Heart right ventricle (tissue), 16 donors: ENCODE measurements around the gene PRELID3B. TPM values are rescaled to one million over a fixed set of nuclear protein-coding genes. Genes with fewer than 3 reads are reported as not detected.

Experiments used
- ATAC-seq, 8 donors: fragments of 200-7000 bp; cut with Tn5 transposase; one replicate each; pipeline ENCODE4 v1.9.1; 2020; ENCODE audit warnings: mild to moderate bottlenecking in 8 of 8, moderate library complexity in 8 of 8, moderate number of reproducible peaks in 1 of 8
- DNase-seq, 2 donors: peaks; one replicate each; pipeline ENCODE4 v3.0.0-alpha.2; 2020
- H3K27ac ChIP-seq, 10 donors: fragments of 200-600 bp; sonication (generic) in 2 of 10; one replicate each; pipeline versions ENCODE4 v1.5.0 to v1.8.0; 2020 to 2022; ENCODE audit warnings: mild to moderate bottlenecking in 3 of 10
- H3K27me3 ChIP-seq, 7 donors: fragments of 200-600 bp; one replicate each; pipeline ENCODE4 v1.8.0; 2021 to 2022; ENCODE audit warnings: mild to moderate bottlenecking in 2 of 7
- H3K36me3 ChIP-seq, 9 donors: fragments of 200-600 bp; sonication (generic) in 1 of 9; one replicate each; pipeline versions ENCODE4 v1.5.0 to v1.8.0; 2020 to 2022; ENCODE audit warnings: mild to moderate bottlenecking in 2 of 9
- H3K4me1 ChIP-seq, 9 donors: fragments of 200-600 bp; sonication (generic) in 1 of 9; one replicate each; pipeline versions ENCODE4 v1.5.0 to v1.8.0; 2020 to 2022; ENCODE audit warnings: mild to moderate bottlenecking in 4 of 9
- H3K4me3 ChIP-seq, 10 donors: fragments of 200-600 bp; sonication (generic) in 2 of 10; one replicate each; pipeline versions ENCODE4 v1.5.0 to v1.8.0; 2020 to 2022; ENCODE audit warnings: mild to moderate bottlenecking in 7 of 10, moderate library complexity in 2 of 10
- H3K9me3 ChIP-seq, 11 donors: fragments of 200-600 bp in 10 of 11; sonication (generic) in 2 of 11; one replicate each; pipeline versions ENCODE4 v1.5.0 to v1.8.0; 2013 to 2022; ENCODE audit warnings: mild to moderate bottlenecking in 2 of 11, control low read depth in 1 of 11, moderate library complexity in 1 of 11
- whole genome bisulfite sequencing, 2 donors: extraction: QIAGEN DNeasy Blood & Tissue Kit; methylation state at CpG; one replicate each; pipeline ENCODE4 v1.1.7; 2013; ENCODE audit warnings: inconsistent platforms in 1 of 2; 5-methylcytosine and 5-hydroxymethylcytosine counted together
- intact Hi-C, 10 donors: fragments of 100-400 bp; cut with DNase I; formaldehyde crosslinking; loops; one replicate each; pipeline versions ENCODE4 v1.11.1 to v1.14.2; 2022
- polyA plus RNA-seq, 2 donors: library from polyadenylated mRNA; stranded (reverse); fragments of 200-250 nt; gene quantifications; one replicate each; pipeline ENCODE4 v1.2.3, GENCODE V29; 2013
- total RNA-seq, 10 donors: library from RNA; stranded (reverse); fragmentation: NEBNext Ultra II Directional in 3 of 10; extraction: Animal tissue kit (Norgen Biotek cat#: 25700) in 3 of 10; gene quantifications; one replicate each; pipeline versions ENCODE4 v1.2.1 to v1.2.4, GENCODE V29; 2021 to 2023
- TF ChIP-seq, protein P1 (sequence below), 9 donors: fragments of 200-600 bp; sonication (generic) in 2 of 9; IDR thresholded peaks; one replicate each; pipeline versions ENCODE4 v1.5.0 to v1.8.0; 2021 to 2022; ENCODE audit warnings: antibody characterized with exemption in 9 of 9, mild to moderate bottlenecking in 5 of 9, moderate library complexity in 1 of 9
- donor health status: Arrhythmogenic right ventricular cardiomyopathy.
- donor health status: ischemic (EF 13 %, LVEDD 7.1; RV severe dilation, severe dysfunction).
- donor health status: healthy with polysubstance abuse.
- donor health status: DM: no; HTN: yes; CAD: no.
- donor health status: DM: no; HTN: no; CAD: no.
- donor health status: ischemic (EF 25% LVEDD 6.9; RV normal size, moderate dysfunction).
- donor health status: ischemic (EF 25% LVEDD 5.7; RV mildly dilated, moderate dysfunction).
- donor health status: healthy.
- donor health status: DM: yes; HTN: yes; CAD: no.
- donor health status: Ischemic cardiomyopathy.
- donor health status: ischemic (EF 35%, LVEDD 5.7; RV mildly dilated, moderate dysfunction).
- donor health status: nonischemic (EF 11% LVEDD 7.7; RV severe dilation, severe dysfunction).
- donor health status: DM: yes; HTN: yes; CAD: no.
- donor health status: PGD.
- donor health status: ischemic (EF 29% LVEDD 5.4; RV normal size, mild dysfunction).
- donor health status: nonischemic (EF 23%, LVEDD 6.1; RV moderate dilation, normal function).

Gene PRELID3B
- total and polyA plus RNA-seq, 12 donors: 11.5 to 55.9 (median 45.3) TPM

DNA sequence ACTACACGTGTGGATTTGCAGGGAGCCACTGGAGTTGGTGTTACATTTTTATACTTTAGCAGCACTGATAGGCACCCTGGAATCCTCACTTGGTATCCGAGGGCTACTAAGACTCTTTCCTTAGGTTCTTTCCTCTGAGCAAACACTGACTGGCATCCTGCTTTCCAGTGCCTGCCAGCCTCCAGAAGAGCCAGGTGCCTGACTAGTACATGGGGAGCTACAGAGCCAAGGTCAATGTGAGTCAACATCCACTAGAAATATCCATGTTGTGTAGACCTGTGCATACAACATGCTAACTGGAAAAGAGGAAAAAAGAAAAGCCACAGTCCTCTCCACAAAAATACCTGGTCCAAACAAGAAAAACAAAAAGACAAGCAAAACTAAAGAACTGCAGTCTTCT is 17.5 kb downstream of the PRELID3B start:
- peaks cover 0 to 92% (median 50%) of the 10 kb centered on the region in 9 donors for H3K36me3 ChIP-seq
- peak in 2 of 8 donors; percentile 17 to 51 for ATAC-seq
- intact Hi-C loops: no loop called here
- no peaks in the 10 kb centered on the region for H3K9me3 ChIP-seq
- TF ChIP-seq, protein P1, sequence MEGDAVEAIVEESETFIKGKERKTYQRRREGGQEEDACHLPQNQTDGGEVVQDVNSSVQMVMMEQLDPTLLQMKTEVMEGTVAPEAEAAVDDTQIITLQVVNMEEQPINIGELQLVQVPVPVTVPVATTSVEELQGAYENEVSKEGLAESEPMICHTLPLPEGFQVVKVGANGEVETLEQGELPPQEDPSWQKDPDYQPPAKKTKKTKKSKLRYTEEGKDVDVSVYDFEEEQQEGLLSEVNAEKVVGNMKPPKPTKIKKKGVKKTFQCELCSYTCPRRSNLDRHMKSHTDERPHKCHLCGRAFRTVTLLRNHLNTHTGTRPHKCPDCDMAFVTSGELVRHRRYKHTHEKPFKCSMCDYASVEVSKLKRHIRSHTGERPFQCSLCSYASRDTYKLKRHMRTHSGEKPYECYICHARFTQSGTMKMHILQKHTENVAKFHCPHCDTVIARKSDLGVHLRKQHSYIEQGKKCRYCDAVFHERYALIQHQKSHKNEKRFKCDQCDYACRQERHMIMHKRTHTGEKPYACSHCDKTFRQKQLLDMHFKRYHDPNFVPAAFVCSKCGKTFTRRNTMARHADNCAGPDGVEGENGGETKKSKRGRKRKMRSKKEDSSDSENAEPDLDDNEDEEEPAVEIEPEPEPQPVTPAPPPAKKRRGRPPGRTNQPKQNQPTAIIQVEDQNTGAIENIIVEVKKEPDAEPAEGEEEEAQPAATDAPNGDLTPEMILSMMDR (IDR thresholded peaks at IDR 0.05): no peak
- no peak overlapping the region for H3K4me3 ChIP-seq
- H3K27me3 ChIP-seq: no peaks in the 10 kb centered on the region
- peaks cover 5 to 49% (median 35%) of the 10 kb centered on the region in 9 donors for H3K4me1 ChIP-seq
- no peak for DNase-seq
- 49 to 58% methylated on average over 2 of the region's 2 CpGs for WGBS, 2 donors
- peak overlapping the region in 1 of 10 donors; percentile 15 for H3K27ac ChIP-seq

DNA sequence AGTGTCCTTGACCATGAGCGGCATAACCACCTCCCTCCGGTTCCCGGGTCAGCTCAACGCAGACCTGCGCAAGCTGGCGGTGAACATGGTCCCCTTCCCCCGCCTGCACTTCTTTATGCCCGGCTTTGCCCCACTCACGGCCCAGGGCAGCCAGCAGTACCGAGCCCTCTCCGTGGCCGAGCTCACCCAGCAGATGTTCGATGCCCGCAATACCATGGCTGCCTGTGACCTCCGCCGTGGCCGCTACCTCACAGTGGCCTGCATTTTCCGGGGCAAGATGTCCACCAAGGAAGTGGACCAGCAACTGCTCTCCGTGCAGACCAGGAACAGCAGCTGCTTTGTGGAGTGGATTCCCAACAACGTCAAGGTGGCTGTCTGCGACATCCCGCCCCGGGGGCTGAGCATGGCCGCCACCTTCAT is 18.5 kb downstream of the PRELID3B start:
- H3K36me3 ChIP-seq: peaks cover 0 to 82% (median 43%) of the 10 kb centered on the region in 9 donors
- H3K27me3 ChIP-seq: no peaks in the 10 kb centered on the region
- peaks cover under 1 to 39% (median 25%) of the 10 kb centered on the region in 9 donors for H3K4me1 ChIP-seq
- 97% methylated on average over 24 of the region's 24 CpGs for WGBS, 2 donors
- DNase-seq (no peak), ATAC-seq (peak in 2 of 8 donors; percentile 32 to 42)
- no peaks in the 10 kb centered on the region for H3K9me3 ChIP-seq
- no peak overlapping the region for H3K4me3 ChIP-seq
- H3K27ac ChIP-seq: no peak overlapping the region
- TF ChIP-seq, protein P1 (IDR thresholded peaks at IDR 0.05): no peak
- intact Hi-C loops: no loop called here

- TF ChIP-seq, protein P1 (IDR thresholded peaks at IDR 0.05): no peak
Measured at GRCh38 chr20:59023616-59024015, 19.0 kb downstream of the PRELID3B start.

DNA sequence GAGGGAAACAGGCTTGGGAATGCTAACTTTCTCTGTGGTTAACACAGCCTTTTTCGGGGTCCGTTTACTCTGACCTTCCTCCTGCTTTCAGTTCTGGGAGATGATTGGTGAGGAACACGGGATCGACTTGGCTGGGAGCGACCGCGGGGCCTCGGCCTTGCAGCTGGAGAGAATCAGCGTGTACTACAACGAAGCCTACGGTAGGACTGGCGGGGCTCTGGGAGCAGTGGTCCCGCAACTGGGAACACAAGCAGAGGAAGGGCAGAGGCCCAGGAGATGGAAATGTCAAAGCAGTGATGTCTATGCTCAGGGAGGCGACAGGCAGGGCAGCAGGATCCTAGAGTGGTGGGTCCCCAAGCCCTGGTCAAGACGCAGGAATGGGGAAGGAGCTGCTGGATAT is 19.8 kb downstream of the PRELID3B start:
- 92 to 94% methylated on average over 15 of the region's 15 CpGs for WGBS, 2 donors
- Histone ChIP-seq H3K36me3 (peaks cover 0 to 68% (median 39%) of the 10 kb centered on the region in 9 donors), H3K9me3 (no peaks in the 10 kb centered on the region), H3K27me3 (no peaks in the 10 kb centered on the region), H3K27ac (no peak overlapping the region), H3K4me3 (no peak overlapping the region), H3K4me1 (peaks cover 0 to 27% (median 16%) of the 10 kb centered on the region in 9 donors)
- TF ChIP-seq, protein P1 (IDR thresholded peaks at IDR 0.05): no peak
- DNase-seq: no peak
- intact Hi-C loops: no loop called here
- ATAC-seq: no peak

More at GRCh38 chr20:59023616-59024015, 19.0 kb downstream of the PRELID3B start:
- H3K9me3 ChIP-seq: no peaks in the 10 kb centered on the region
- H3K4me1 ChIP-seq: peaks cover 0 to 34% (median 21%) of the 10 kb centered on the region in 9 donors
- no peaks in the 10 kb centered on the region for H3K27me3 ChIP-seq
- ATAC-seq (peak in 1 of 8 donors; percentile 11), DNase-seq (no peak)
- peaks cover 0 to 77% (median 39%) of the 10 kb centered on the region in 9 donors for H3K36me3 ChIP-seq
- no peak overlapping the region for H3K4me3 ChIP-seq
- intact Hi-C loops: no loop called here
- no peak overlapping the region for H3K27ac ChIP-seq
- 93% methylated on average over 13 of the region's 13 CpGs for WGBS, 2 donors
